ENCODE measurements around the gene MGMT. TPM values are rescaled to one million over a fixed set of nuclear protein-coding genes. Genes with fewer than 3 reads are reported as not detected.
A peak's percentile ranks its signal among the peaks of the same experiment; 100 is the strongest.

MGMT gene
- total and polyA plus RNA-seq, 2 donors from 2014 or later, result 25.9 to 70.0 TPM

DNA sequence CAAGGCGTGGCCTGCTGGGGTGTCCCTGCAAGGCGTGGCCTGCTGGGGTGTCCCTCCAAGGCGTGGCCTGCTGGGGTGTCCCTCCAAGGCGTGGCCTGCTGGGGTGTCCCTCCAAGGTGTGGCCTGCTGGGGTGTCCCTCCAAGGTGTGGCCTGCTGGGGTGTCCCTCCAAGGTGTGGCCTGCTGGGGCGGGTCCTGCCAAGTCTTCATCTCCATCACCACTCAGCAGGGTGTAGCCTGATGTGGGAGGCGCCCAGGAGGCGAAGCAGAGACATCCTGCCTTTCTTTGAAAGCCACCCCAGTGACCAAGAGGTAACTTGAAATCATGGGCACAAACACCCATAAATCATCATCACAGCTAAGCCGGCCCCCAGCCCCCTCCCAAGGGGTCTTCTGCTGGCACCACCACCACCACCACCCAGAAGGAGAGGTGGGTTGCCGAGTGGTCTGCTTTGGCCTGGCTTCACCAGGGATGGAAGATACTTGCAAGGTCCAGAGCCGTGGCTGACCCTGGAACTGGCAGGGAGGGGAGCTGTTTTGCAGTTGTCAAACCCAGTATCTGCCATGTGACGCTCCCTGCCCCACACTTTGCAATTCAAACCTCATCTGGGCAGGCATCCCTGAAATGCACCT, 306.4 kb downstream of the MGMT start:
- DNase-seq, result peak in 2 of 5 donors; percentile 29 to 46
- H3K27ac ChIP-seq (ENCODE audit: low read depth in 2 of 2, low read length in 2 of 2), result no peak overlapping the region

GRCh38 chr10:129774082-129774735, 307.2 kb downstream of the MGMT start:
- no peak overlapping the region for H3K9ac ChIP-seq (ENCODE audit: low read length in 3 of 3)

More for the DNA sequence above, 306.4 kb downstream of the MGMT start:
- H3K27me3 ChIP-seq (ENCODE audit: control insufficient read depth, insufficient read depth, low read length), result no peaks in the 10 kb centered on the region
- no peaks in the 10 kb centered on the region for H3K9me3 ChIP-seq (ENCODE audit: control insufficient read depth in 2 of 3, insufficient read depth in 1 of 3, low read length in 3 of 3)
- intact Hi-C loops (cut with DNase I), result no loop called here
- no peak overlapping the region for H3K4me3 ChIP-seq (ENCODE audit: low read length in 3 of 3)
- H3K36me3 ChIP-seq (ENCODE audit: control insufficient read depth in 2 of 3, insufficient read depth in 3 of 3, low read length in 3 of 3), result no peaks in the 10 kb centered on the region
- no peak for TF ChIP-seq CTCF (IDR thresholded peaks at IDR 0.05; ENCODE audit: borderline replicate concordance, extremely low read depth, insufficient read depth)
- no peak for FAIRE-seq
- no peaks in the 10 kb centered on the region for H3K4me1 ChIP-seq (ENCODE audit: control insufficient read depth in 2 of 3, insufficient read depth in 2 of 3, low read depth in 1 of 3, low read length in 3 of 3)
- no peak overlapping the region for H3K9ac ChIP-seq (ENCODE audit: low read length in 3 of 3)

DNA sequence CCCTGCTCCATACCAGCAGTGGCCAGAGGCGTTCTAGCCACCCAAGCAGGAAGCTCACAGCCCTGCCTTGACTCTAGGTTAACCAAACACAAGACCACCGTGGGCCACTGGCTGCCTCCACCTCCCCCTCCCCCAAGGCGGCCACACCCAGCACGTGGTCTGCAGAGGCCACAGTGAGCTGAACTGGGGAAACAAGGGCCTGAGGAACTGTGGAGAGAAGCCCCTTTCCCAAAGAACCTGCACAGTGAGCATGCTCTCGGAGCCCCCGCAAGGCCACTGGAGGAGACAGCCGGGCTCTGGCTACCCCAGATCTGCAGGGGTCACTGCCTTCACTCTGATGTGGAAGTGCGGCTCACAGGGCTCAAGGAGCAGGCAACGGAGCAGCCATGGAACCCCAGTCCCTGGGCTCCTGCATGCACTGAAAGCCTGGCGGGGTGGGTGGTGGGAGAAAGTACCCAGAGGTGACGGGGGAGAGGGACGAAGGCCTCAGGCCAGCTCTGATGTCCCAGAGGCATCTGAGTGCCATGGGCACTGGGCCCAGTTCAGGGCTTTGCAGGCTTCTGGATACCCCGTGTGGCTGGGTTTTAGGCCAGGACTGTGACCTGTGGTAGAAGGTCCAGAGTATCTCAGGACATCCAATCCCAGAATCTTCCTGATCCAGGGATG, 307.8 kb downstream of the MGMT start:
- Histone ChIP-seq H3K4me3 (ENCODE audit: low read length in 3 of 3) (no peak overlapping the region), H3K27me3 (ENCODE audit: control insufficient read depth, insufficient read depth, low read length) (no peaks in the 10 kb centered on the region), H3K27ac (ENCODE audit: low read depth in 2 of 2, low read length in 2 of 2) (no peak overlapping the region), H3K4me1 (ENCODE audit: control insufficient read depth in 2 of 3, insufficient read depth in 2 of 3, low read depth in 1 of 3, low read length in 3 of 3) (no peaks in the 10 kb centered on the region), H3K36me3 (ENCODE audit: control insufficient read depth in 2 of 3, insufficient read depth in 3 of 3, low read length in 3 of 3) (no peaks in the 10 kb centered on the region), H3K9me3 (ENCODE audit: control insufficient read depth in 2 of 3, insufficient read depth in 1 of 3, low read length in 3 of 3) (no peaks in the 10 kb centered on the region), H3K9ac (ENCODE audit: low read length in 3 of 3) (no peak overlapping the region)
- no peak for TF ChIP-seq CTCF (IDR thresholded peaks at IDR 0.05; ENCODE audit: borderline replicate concordance, extremely low read depth, insufficient read depth)
- intact Hi-C loops (cut with DNase I), result no loop called here
- DNase-seq (peak in 2 of 5 donors; percentile 24 to 58), FAIRE-seq (no peak)

More at GRCh38 chr10:129774082-129774735, 307.2 kb downstream of the MGMT start:
- Histone ChIP-seq H3K27me3 (ENCODE audit: control insufficient read depth, insufficient read depth, low read length) (no peaks in the 10 kb centered on the region), H3K4me3 (ENCODE audit: low read length in 3 of 3) (no peak overlapping the region), H3K36me3 (ENCODE audit: control insufficient read depth in 2 of 3, insufficient read depth in 3 of 3, low read length in 3 of 3) (no peaks in the 10 kb centered on the region), H3K9me3 (ENCODE audit: control insufficient read depth in 2 of 3, insufficient read depth in 1 of 3, low read length in 3 of 3) (no peaks in the 10 kb centered on the region), H3K27ac (ENCODE audit: low read depth in 2 of 2, low read length in 2 of 2) (no peak overlapping the region), H3K4me1 (ENCODE audit: control insufficient read depth in 2 of 3, insufficient read depth in 2 of 3, low read depth in 1 of 3, low read length in 3 of 3) (no peaks in the 10 kb centered on the region)
- no peak for TF ChIP-seq CTCF (IDR thresholded peaks at IDR 0.05; ENCODE audit: borderline replicate concordance, extremely low read depth, insufficient read depth)
- FAIRE-seq, result no peak
- intact Hi-C loops (cut with DNase I), result no loop called here
- DNase-seq, result peak in 2 of 5 donors; percentile 27 to 42
